Globus pallidus (tissue), 1 donor: ENCODE measurements around the gene SOX6.
A peak's percentile ranks its signal among the peaks of the same experiment; 100 is the strongest.
"Not testable (repeated sequence)": the region's sequence is repeated elsewhere in the genome, so short reads cannot be mapped to it uniquely, and the experiment has no call there.

Experiments
- DNase-seq: peaks from one replicate; pipeline ENCODE4 v3.0.0-alpha.2; 2015; ENCODE audit warnings: low spot score

SOX6 gene

DNA sequence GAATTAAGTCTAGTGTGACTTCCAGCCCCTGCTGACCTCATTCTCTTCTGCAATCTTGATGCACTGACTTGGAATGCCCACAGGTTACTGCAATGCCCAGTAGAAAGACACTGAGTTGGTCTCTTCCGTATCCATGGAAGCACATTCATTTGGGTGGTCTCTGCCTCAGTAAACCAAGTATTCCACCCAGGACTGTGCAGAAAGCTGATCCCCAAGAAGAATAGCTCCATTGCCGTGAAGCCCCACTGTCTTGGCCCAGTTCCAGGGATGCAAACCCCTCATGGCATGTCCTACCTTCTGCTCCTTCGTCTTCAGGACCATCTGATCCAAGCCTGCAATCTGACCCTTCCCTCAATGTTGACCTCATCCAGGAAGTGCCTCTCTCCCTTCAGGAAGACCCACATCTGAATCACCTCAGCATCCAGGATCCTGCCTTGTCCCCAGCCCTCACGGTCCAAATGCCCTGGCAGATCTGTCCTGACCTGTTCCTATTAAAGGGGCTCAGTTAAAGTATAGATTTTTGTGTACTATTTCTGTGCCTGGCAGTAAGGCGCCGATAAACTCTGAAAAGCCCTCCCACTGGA lies 425.8 kb downstream of the SOX6 start:
- DNase-seq = no peak

DNA sequence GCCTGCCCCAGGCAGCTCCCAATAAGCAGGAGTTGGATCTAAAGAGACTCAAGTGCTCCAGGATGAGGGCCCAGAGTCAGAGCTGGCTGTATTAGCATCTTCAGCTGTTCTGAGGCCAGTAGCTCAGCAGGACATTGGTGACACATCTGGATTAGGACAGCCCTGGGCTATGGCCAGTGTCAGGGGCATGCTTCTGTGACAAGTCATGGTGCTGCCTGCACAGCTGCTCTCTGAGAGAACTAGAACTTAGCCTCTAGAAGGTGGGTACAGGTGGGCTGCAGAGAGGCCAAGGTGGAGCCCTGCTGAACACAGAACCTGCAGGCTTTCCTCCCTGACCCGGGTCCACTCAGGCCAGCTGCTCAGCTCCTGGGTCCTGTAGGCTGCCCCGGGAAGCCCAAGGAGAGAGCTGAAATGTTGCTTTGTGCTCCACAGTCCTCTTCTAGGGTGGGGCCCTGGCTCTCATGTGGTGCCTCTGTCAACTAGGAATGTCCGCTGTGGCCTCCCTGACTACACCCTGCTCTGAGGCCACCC lies 426.9 kb downstream of the SOX6 start:
- DNase-seq = no peak

DNA sequence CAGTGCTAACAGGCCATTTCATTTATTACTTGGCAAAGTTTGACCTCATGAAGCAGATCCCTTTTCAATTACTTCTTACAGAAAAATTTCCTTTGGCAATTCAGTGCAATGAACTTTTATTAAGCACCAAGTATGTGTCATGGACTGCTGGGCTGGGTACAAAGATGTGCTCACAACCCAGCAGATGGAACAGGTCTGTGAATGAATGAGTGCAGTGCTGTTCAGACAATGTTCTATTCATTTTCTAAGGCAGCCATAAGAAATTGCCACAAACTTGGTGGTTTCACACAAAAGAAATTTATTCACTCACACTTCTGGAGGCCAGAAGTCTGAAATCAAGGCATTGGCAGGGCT lies 428.5 kb downstream of the SOX6 start:
- DNase-seq = no peak

DNA sequence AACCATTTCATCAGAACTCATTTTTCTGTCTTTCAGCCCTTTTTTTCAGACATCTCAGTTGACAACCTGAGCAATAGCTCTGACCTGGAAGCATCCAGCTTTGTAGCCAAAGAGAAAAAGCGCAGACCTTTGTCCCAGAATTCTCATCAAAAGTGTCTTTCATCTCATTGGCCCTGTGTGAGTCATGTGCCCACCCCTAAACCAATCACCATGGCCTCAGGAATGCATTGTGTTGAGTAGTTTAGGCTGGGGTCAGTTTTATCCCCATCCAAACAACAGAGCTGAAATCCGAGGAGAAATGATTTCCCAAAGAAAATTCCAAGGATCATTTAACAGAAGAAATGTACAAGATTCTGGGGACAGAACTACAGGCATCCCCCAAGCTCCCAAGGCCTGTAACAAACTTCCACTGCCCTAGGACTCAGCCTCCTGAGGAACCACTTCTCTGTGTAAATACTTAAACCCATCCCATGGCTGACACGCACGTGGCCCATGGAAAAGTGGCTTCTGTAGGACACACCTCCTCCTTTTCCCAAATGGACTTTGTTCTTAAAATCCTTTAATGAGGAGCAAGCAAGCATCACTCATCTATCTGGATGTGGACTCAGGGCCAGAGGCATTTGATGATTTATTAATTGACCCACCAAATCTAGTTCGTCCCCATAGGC lies 429.0 kb downstream of the SOX6 start:
- no peak for DNase-seq

DNA sequence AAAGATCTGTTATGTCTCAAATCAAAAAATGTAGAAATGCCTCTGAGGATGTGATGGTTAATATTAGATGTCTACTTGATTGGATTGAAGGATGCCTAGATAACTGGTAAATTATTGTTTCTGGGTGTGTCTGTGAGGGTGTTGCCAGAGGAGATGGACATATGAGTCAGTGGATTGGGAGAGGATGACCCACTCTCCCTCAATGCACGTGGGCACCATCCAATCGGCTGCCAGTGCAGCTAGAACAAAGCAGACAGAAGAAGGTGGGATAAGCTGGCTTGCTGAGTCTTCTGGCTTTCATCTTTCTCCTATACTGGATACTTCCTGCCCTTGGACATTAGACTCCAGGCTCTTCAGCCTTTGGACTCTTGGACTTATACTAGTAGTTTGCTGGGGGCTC lies 430.3 kb downstream of the SOX6 start:
- no peak for DNase-seq

DNA sequence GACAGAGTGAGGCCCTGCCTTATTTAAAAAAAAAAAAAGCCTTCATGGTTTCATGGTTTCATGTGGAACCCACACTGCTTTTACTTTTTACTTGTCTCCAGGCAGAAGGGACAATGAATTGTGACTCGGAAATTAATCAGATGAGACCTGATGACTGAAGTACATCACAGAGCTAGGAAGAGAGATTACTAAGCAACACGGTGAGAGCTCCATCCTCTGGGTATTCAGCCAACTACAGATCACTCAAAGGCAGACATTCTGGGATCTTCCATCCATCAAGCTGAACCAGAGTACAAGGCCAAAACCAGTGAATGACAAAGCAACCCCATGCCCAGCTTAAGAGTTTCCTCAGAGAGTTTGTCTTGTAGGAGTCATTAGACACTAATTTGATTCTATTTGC lies 433.2 kb downstream of the SOX6 start:
- peak; percentile 16 for DNase-seq

DNA sequence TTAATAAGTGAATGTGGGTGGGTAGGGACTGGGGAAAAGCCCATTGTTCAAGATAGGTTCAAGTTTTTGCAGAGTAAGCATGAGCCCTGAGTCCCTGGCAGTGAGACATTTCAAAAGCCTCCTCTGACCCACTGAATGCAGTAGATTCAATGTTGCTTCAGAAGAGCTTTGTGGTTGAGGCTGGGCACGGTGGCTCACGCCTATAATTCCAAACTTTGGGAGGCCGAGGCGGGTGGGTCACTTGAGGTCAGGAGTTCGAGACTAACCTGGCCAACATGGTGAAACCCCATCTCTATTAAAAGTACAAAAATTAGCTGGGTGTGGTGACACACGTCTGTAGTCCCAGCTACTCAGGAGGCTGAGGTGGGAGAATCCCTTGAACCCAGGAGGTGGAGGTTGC lies 433.6 kb downstream of the SOX6 start:
- DNase-seq = not testable (repeated sequence)

DNA sequence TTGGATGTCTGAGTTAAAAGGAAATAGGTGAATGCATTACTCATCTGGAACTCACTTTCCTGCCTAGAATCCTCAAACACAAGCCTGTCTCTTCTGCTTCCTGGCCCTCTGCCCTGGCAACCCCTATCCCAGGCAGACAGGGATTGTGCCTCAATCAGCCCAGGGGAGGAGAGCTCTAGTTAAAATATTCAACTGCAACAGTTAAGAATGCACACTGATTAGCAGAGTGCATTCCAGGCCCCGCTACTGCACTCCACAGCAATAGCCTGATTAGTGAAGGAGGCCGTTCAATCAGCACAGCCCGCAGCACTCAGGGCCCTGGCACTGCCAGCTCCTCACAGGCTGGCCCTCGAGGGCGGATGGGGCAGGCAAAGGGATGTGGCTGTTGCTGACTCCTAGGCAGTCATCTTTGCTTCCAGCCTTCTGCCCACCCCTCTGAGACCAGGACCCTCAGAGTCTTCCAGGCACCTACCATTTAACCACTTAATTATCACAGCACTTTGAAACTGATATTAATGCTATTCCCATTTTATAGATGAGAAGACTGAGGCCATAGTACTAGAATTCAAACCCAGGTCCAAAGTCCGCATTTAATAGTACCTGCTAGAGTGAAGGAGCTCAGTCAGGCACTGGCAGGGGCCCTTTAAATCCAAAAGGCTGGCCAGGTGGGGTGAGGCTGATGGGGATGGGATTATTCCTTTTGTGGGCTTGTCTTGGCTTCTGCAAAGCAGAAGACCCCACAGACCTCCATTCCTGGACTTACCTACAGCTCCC lies 435.3 kb downstream of the SOX6 start:
- no peak for DNase-seq

DNA sequence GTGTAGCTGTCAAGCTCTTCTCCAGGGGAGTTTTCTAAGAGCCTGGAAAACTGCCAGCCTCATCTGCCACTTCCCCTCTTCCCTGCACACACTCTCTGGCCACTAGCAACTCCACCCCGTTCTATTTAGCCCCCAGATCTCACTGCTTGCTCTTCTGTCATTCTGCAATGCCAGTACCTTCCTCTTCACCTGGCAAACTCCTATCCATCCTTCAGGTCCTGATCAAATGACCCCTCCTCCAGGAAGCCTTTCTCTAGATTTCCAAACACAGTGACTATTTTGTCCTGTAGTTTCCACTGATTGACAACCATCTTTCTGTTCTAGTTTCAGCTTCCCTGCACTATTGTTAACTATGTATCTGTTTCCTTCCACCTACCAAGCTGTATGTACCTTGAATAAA lies 437.7 kb downstream of the SOX6 start:
- no peak for DNase-seq

DNA sequence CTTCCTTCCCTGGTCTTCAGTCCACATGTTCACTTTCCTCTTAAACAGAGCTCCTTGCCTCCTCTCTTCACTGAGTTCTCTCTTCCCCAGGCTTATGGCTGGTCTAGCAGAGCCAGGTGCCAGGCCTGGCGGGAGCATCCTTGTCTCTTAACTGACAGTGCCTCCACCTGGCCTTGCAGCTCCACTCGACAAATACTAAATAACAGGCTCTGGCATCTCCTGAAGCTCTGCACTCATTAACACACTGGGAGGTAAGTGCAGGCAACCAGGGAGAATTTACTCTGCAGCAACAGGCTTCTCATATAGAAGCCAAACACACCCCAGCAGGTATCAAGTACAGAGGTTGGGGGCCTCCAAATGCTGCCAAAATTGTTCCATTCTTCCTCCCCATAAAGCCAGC lies 438.1 kb downstream of the SOX6 start:
- DNase-seq = no peak
